HTERT RPE-1 (cell line): ENCODE results near the gene ZBTB42.

ENCODE experiments used
- in situ Hi-C: fragments of 300-500 bp; cut with MboI; formaldehyde crosslinking; loops from 4 replicates; pipeline ENCODE4 v1.14.3; 2020; ENCODE audit warnings: low sequenced_read_pairs

The ZBTB42 gene

GRCh38 chr14:104782086-104782807, 18.7 kb upstream of the ZBTB42 start:
- in situ Hi-C loops, result no loop called here

- in situ Hi-C loops, result no loop called here
These were observed 18.1 kb upstream of the ZBTB42 start for GRCh38 chr14:104782808-104783139.

GRCh38 chr14:104783484-104784217, 17.2 kb upstream of the ZBTB42 start:
- in situ Hi-C loops, result no loop called here

DNA sequence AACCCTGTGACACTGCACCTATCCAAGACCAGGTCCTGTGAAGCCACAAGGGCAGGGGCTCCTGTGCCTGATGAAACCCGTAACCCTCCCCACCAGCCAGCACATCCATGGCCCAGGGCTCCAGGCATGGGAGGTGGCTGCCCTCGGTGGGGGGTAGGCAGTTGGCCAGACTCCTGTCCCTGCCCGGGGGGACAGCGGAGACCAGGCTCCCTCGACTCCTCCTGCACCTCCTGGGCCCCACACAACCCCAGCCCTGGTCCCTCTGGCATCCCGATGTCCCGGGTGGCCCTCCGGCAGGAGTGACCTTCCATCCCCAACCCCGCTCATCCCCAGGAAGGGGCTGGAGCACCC, 16.7 kb upstream of the ZBTB42 start:
- in situ Hi-C loops, result no loop called here

- in situ Hi-C loops, result no loop called here
These were observed 15.8 kb upstream of the ZBTB42 start for GRCh38 chr14:104784846-104785707.

- in situ Hi-C loops, result no loop called here
These were observed 15.2 kb upstream of the ZBTB42 start for GRCh38 chr14:104785708-104786080.

DNA sequence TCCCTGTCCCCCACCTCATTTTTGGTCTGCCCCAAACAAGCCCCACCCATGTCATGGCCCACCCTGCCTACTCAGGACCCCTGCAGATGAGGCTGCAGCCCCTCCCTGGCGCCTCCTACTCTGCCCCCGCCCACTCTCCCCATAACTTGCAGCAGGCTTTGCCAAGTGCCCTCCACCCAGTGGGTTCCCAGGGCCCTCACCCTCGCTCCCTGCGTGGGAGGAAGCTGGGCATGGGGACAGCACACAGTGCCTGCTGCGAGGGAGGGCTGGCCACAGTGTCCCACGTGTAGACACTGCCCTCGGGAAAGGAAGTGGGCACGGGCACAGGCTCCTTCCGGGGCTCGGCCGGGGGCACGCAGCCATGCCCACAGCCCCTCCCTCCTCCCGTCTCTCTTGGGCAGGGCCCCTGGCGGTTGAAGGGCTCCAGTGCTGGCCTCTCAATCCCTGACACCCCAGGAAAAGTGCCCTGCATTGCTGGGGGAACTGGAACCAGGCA, 14.8 kb upstream of the ZBTB42 start:
- in situ Hi-C loops, result no loop called here

DNA sequence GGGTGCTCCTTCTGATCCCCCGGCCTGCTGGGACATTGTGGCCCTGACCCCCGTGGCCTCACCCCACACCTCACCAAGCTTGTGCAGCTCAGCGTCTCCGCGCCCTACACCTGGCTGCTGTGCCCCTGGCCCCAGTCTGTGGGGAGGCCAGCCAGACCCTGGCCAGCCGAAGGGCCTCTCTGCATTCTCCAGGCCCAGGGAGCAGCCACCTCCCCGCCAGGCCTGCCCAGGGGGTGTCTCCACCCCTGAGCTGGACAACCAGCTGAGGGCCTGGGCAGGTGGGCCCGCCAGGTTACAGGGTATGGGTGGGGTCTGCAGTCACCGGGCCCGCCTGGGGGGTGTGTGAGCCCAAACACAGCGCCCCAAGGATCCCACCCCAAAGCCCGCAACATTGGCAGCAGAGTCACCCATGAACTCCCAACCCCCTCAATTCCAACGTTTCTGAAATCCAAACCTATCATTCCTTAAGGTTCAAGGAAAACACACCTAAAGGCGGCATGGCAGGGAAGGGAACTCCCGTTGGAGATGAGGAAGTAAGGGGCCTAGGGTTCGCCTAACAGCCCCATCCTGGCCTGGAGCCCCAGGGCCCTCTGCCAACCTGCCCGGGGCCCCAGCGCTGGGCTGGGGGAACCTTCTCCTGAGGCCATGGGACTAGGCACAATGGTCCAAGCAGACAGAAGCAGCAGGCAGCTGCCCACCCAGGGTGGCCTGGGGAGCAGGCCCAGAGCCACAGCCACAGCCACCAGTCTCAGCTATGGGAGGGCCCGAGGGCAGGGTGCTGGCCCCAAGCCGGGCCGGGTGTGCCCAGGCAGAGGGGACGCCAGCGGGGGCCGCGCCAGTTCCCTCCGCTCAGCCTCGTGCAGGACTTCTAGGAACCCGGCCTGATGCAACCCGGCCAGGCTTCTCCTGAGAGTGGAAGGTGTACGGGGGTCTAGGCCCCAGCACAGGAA, 13.9 kb upstream of the ZBTB42 start:
- in situ Hi-C loops, result no loop called here

- in situ Hi-C loops, result no loop called here
These were observed 13.2 kb upstream of the ZBTB42 start for GRCh38 chr14:104787736-104788135.

DNA sequence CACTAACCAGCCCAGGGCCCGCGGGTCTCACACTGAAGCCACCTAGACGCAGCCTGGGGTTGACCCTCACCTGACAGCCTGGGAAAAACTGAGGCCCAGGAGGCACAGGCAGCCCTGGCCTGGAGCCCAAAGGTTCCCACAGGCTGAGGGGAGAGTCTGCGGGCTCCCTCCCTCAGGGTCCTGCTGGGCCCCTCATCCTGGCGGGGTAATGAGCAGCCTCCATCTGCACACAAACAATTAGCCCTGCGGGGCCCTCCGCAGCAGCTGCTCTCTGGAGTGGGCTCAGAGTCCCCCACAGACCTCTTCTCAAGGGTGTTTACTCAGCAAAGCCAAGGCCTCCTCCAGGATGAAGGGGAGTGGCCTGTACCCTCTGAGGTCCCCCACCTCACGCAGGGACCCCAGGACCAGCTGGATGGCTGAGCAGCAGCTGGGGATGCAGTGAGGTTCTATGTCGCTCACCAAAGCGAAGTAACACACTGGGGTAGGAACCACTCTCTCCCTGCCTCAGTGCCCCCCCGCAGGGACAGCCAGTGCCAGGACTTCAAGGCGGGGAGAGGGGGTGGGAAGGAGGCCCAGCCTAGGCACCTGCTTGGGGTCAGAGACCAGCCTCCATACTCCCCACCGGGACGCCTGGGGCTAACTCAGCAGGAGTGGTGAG, 12.6 kb upstream of the ZBTB42 start:
- in situ Hi-C loops, result no loop called here

- in situ Hi-C loops, result no loop called here
These were observed 11.8 kb upstream of the ZBTB42 start for GRCh38 chr14:104788873-104789663.

DNA sequence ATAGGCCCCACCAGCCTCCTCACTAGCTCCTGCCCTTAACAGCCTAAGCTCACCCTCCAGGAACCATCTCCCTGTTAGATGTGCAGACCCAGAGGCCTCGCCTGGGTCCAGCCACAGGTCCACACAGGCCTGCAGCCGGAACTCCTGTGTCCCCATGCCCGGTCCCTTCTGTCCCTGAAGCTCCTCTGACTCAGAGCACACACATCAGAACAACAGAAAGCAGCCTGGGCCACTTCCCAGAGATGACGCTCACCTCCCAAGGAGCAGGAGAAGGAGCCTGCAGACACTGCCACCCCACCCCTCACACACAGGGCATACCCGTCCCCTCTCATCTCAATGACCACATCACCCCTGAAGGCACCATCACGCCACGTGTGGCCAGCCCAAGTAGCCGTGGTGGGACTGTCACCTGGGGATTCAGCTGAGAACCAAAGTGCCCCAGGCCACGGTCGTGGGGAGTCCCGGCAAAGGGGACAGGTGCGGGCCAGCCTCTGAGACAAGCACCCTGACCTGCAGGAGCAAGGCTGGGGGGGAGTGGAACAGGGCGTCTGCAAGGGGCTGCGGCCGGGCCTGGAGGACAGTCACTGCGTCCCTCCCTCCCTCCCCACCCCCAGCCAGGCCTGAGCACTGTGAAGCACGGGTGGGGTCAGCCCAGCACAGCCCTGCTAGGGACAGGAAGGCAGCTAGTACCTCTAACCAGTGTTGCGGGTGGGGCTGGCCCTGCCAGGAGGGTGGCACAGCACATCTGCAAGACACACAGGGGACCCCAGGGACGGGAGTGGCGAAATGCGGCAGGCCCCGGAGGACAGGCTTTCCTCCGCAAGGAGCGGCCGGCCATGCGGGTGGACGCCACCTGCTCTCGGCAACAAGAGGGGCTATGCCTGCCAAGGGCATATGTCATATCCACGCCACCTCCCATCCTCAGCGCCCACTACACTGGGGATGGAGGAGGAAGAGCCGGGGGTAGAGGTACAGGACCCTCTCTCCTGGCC, 10.9 kb upstream of the ZBTB42 start:
- in situ Hi-C loops, result no loop called here

DNA sequence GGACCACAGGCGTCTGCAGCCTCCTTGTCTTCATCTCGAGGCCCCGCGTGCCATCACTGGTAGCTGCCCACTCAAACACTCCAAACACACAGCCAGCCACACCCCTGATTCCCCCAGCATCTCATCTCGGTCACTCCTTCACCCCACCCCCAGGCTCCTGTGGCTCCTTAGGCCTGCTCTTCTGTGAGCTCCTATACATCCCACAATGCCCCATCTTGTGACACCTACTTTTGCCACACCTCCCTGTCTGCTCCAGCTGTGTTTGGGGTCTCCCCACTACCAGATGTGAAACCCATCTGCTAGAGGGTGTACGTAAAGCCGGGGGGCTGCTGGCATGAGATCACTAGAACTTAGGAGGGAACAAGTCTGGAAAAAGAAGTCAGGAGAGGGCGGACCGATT, 9.5 kb upstream of the ZBTB42 start:
- in situ Hi-C loops, result no loop called here

- in situ Hi-C loops, result no loop called here
These were observed 8.6 kb upstream of the ZBTB42 start for GRCh38 chr14:104792101-104792884.

- in situ Hi-C loops, result no loop called here
These were observed 7.8 kb upstream of the ZBTB42 start for GRCh38 chr14:104792945-104793702.

DNA sequence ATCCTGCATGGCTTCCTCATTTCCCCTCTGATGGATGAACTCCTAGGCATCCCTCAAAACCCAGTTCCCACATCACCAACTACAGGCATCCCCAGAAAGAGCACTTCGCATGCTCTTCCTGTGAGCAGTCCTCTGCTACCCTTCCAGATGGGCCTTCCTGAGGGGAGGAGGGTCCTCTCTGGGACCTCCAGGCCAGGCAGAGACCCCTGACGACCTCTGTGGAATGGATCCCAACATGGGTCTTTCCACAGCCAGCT, 7.3 kb upstream of the ZBTB42 start:
- in situ Hi-C loops, result no loop called here

DNA sequence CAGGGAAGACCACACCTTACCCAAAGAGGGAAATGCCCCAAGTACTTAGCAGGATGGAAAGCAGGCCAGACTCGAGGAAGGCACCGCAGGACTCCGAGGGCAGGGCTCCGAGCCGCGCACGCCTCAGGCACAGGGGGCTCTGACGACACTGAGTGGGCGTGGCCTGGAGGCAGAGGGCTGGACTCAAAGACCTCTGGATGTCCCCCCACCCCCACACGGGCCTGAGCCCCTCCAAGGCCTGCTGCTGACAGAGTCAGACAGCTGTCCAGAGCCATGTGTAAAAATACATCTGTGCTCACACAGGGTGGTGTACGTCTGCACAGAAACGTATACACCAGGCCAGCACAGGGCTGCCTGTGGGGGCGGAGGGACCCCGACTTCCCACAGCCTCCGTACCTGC, 6.8 kb upstream of the ZBTB42 start:
- in situ Hi-C loops, result no loop called here
